Esophagus muscularis mucosa (tissue), 3 donors: ENCODE results near the gene IQCE.

Experiments
- CTCF ChIP-seq, 3 experiments: fragments of 200-600 bp in 2 of 3; fragments of 450-650 bp in 1 of 3; sonication (generic) in 2 of 3; IDR thresholded peaks; one replicate each; pipeline ENCODE4 v1.5.1; 2017 to 2019; ENCODE audit warnings: antibody characterized with exemption in 3 of 3, mild to moderate bottlenecking in 2 of 3, moderate library complexity in 1 of 3
- POLR2AphosphoS5 ChIP-seq, 2 donors: sonication (generic); formaldehyde crosslinking; IDR thresholded peaks; one replicate each; pipeline ENCODE4 v1.6.1; 2017; ENCODE audit warnings: antibody characterized with exemption in 2 of 2

GRCh38 chr7:2518737-2519118, 40.1 kb upstream of the IQCE start:
- no peak for TF ChIP-seq CTCF (IDR thresholded peaks at IDR 0.05)
- no peak for TF ChIP-seq POLR2AphosphoS5 (IDR thresholded peaks at IDR 0.05)
